IMR-90 (cell line): ENCODE data around the gene ROCK2. TPM values are rescaled to one million over a fixed set of nuclear protein-coding genes. Genes with fewer than 3 reads are reported as not detected.

Source experiments
- ATAC-seq: fragments of 200-7000 bp; cut with Tn5 transposase; 2 replicates; pipeline ENCODE4 v1.9.1; 2020; ENCODE audit warnings: low read depth, mild to moderate bottlenecking, moderate library complexity
- BruUV-seq: library from RNA; stranded (reverse); fragments of 400-500 nt; replicated peaks from 2 replicates; lab custom pipeline; 2021; lab: Mats Ljungman, UMichigan
- CTCF ChIA-PET: fragments of 300-600 bp; formaldehyde crosslinking; extraction: SDS; loops from one replicate; lab custom pipeline; 2021; ENCODE audit warnings: antibody characterized with exemption; lab: Yijun Ruan, JAX
- POLR2A ChIA-PET: fragments of 300-600 bp; sonication (Branson Sonifier 250); formaldehyde crosslinking; loops from one replicate; lab custom pipeline; 2022; ENCODE audit warnings: antibody characterized with exemption; ENCODE audit not compliant: unreplicated experiment; lab: Charles Lee
- DNase-seq: peaks from one replicate; pipeline ENCODE4 v3.0.0; 2013
- H2AFZ ChIP-seq: replicated peaks from 2 replicates; pipeline ENCODE3; 2013; ENCODE audit warnings: low read length, mild to moderate bottlenecking; ENCODE audit not compliant: poor library complexity
- H2AK5ac ChIP-seq: 2 replicates; pipeline ENCODE4 v1.6.1; 2013; ENCODE audit warnings: low read depth, low read length, inconsistent platforms
- H2AK9ac ChIP-seq: replicated peaks from 2 replicates; pipeline ENCODE3; 2013; ENCODE audit warnings: mild to moderate bottlenecking, low read depth, low read length, moderate library complexity; ENCODE audit not compliant: poor library complexity
- H2BK120ac ChIP-seq: 2 replicates; pipeline ENCODE4 v1.6.1; 2013; ENCODE audit warnings: low read depth, low read length, inconsistent platforms
- H2BK15ac ChIP-seq: 3 replicates; pipeline ENCODE4 v1.6.1; 2013; ENCODE audit warnings: low read depth, low read length, inconsistent platforms
- H2BK20ac ChIP-seq: 2 replicates; pipeline ENCODE4 v1.6.1; 2013; ENCODE audit warnings: low read depth, mild to moderate bottlenecking, inconsistent platforms, low read length, moderate library complexity
- H2BK5ac ChIP-seq: 2 replicates; pipeline ENCODE4 v1.6.1; 2013; ENCODE audit warnings: mild to moderate bottlenecking, low read depth, low read length, inconsistent platforms; ENCODE audit not compliant: poor library complexity, severe bottlenecking
- H3K14ac ChIP-seq: replicated peaks from 2 replicates; pipeline ENCODE4 v1.6.1; 2013; ENCODE audit warnings: low read depth, low read length, inconsistent platforms
- H3K18ac ChIP-seq: 2 replicates; pipeline ENCODE4 v1.6.1; 2013; ENCODE audit warnings: low read depth, low read length, control low read depth
- H3K23ac ChIP-seq: 2 replicates; pipeline ENCODE4 v1.6.1; 2013; ENCODE audit warnings: low read depth, low read length, inconsistent platforms
- H3K27ac ChIP-seq: 2 replicates; pipeline ENCODE4 v1.5.1; 2013; ENCODE audit warnings: mild to moderate bottlenecking, control low read depth, low read length; ENCODE audit not compliant: insufficient read depth
- H3K27me3 ChIP-seq: 2 replicates; pipeline ENCODE4 v1.6.1; 2013; ENCODE audit warnings: low read length; ENCODE audit not compliant: control insufficient read depth, insufficient read depth
- H3K36me3 ChIP-seq: 2 replicates; pipeline ENCODE4 v1.6.1; 2013; ENCODE audit warnings: low read length, mixed read lengths; ENCODE audit not compliant: control insufficient read depth, insufficient read depth
- H3K4ac ChIP-seq: 2 replicates; pipeline ENCODE4 v1.6.1; 2013; ENCODE audit warnings: low read depth, low read length, inconsistent platforms
- H3K4me1 ChIP-seq: 2 replicates; pipeline ENCODE4 v1.6.1; 2013; ENCODE audit warnings: low read length, mixed read lengths; ENCODE audit not compliant: control insufficient read depth, insufficient read depth
- H3K4me2 ChIP-seq: 2 replicates; pipeline ENCODE4 v1.6.1; 2013; ENCODE audit warnings: low read depth, mild to moderate bottlenecking, control low read depth, low read length, moderate library complexity
- H3K4me3 ChIP-seq: 2 replicates; pipeline ENCODE4 v1.5.1; 2013; ENCODE audit warnings: low read depth, mild to moderate bottlenecking, control low read depth, low read length, moderate library complexity; ENCODE audit not compliant: insufficient read depth
- H3K56ac ChIP-seq: 2 replicates; pipeline ENCODE4 v1.6.1; 2013; ENCODE audit warnings: low read length, inconsistent platforms; ENCODE audit not compliant: insufficient read depth; ENCODE audit errors: extremely low read depth
- H3K79me1 ChIP-seq, 2 experiments: 2 replicates each; pipeline ENCODE4 v1.6.1; 2013; ENCODE audit warnings: low read length in 2 of 2, inconsistent platforms in 1 of 2, low read depth in 1 of 2
- H3K9ac ChIP-seq: 2 replicates; pipeline ENCODE4 v1.6.1; 2013; ENCODE audit warnings: low read depth, low read length, control low read depth
- H3K9me1 ChIP-seq: 2 replicates; pipeline ENCODE4 v1.6.1; 2013; ENCODE audit warnings: low read length, inconsistent platforms; ENCODE audit not compliant: insufficient read depth
- H3K9me3 ChIP-seq: 2 replicates; pipeline ENCODE4 v1.6.1; 2013; ENCODE audit warnings: low read length; ENCODE audit not compliant: control insufficient read depth, insufficient read depth
- H4K20me1 ChIP-seq: 2 replicates; pipeline ENCODE4 v1.6.1; 2013; ENCODE audit warnings: low read length, inconsistent platforms; ENCODE audit not compliant: insufficient read depth
- H4K5ac ChIP-seq: 2 replicates; pipeline ENCODE4 v1.6.1; 2013; ENCODE audit warnings: mild to moderate bottlenecking, low read depth, low read length, control low read depth
- H4K8ac ChIP-seq, 2 experiments: 2 replicates each; pipeline ENCODE4 v1.6.1; 2013; ENCODE audit warnings: low read depth in 2 of 2, low read length in 2 of 2, control low read depth in 1 of 2, inconsistent platforms in 1 of 2
- H4K91ac ChIP-seq: 2 replicates; pipeline ENCODE4 v1.6.1; 2013; ENCODE audit warnings: low read depth, low read length, inconsistent platforms; ENCODE audit not compliant: insufficient read depth
- BHLHE40 ChIP-seq: fragments of 150-350 bp; IDR thresholded peaks from 2 replicates; pipeline ENCODE4 v1.6.1; 2016; ENCODE audit warnings: mild to moderate bottlenecking, low read depth, low read length
- CEBPB ChIP-seq: IDR thresholded peaks from 2 replicates; pipeline ENCODE4 v1.6.1; 2012; ENCODE audit warnings: low read depth, low read length, improper control_type of control experiment
- CHD1 ChIP-seq: IDR thresholded peaks from 2 replicates; pipeline ENCODE4 v1.6.1; 2012; ENCODE audit warnings: low read depth, low read length, improper control_type of control experiment
- MAFK ChIP-seq: IDR thresholded peaks from 2 replicates; pipeline ENCODE4 v1.6.1; 2012; ENCODE audit warnings: low read depth, low read length, improper control_type of control experiment
- MAZ ChIP-seq: IDR thresholded peaks from 2 replicates; pipeline ENCODE4 v1.6.1; 2012; ENCODE audit warnings: low read depth, mild to moderate bottlenecking, low read length, improper control_type of control experiment, moderate library complexity, borderline replicate concordance
- MXI1 ChIP-seq: IDR thresholded peaks from 2 replicates; pipeline ENCODE4 v1.6.1; 2012; ENCODE audit warnings: low read depth, mild to moderate bottlenecking, low read length, moderate library complexity, borderline replicate concordance
- NFE2L2 ChIP-seq: fragments of 150-350 bp; IDR thresholded peaks from 2 replicates; pipeline ENCODE4 v1.6.1; 2016; ENCODE audit warnings: low read depth, mild to moderate bottlenecking, low read length
- POLR2A ChIP-seq: IDR thresholded peaks from 2 replicates; pipeline ENCODE4 v1.6.1; 2012; ENCODE audit warnings: mild to moderate bottlenecking, low read depth, low read length
- RAD21 ChIP-seq: IDR thresholded peaks from 2 replicates; pipeline ENCODE4 v1.6.1; 2012; ENCODE audit warnings: low read length, improper control_type of control experiment
- RCOR1 ChIP-seq: IDR thresholded peaks from 2 replicates; pipeline ENCODE4 v1.6.1; 2012; ENCODE audit warnings: mild to moderate bottlenecking, low read length, improper control_type of control experiment; ENCODE audit not compliant: insufficient replicate concordance
- RFX5 ChIP-seq: IDR thresholded peaks from 2 replicates; pipeline ENCODE4 v1.8.0; 2012; ENCODE audit warnings: low read depth, mild to moderate bottlenecking, low read length, moderate library complexity
- SMC3 ChIP-seq: fragments of 150-350 bp; IDR thresholded peaks from 2 replicates; pipeline ENCODE4 v1.6.1; 2016; ENCODE audit warnings: low read depth, mild to moderate bottlenecking, antibody characterized with exemption, low read length, moderate library complexity
- WGBS, 2 experiments: methylation state at CpG; one replicate each; pipeline versions ENCODE4 v1.1.5 to v1.1.7; 2013; ENCODE audit warnings: missing lambda C conversion rate in 2 of 2; ENCODE audit not compliant: insufficient read length in 1 of 2; ENCODE audit errors: extremely low coverage in 2 of 2; 5-methylcytosine and 5-hydroxymethylcytosine counted together
- dilution Hi-C: fragments of 300-500 bp; cut with HindIII; formaldehyde crosslinking; loops from one replicate; pipeline ENCODE4 v1.14.3; 2018; ENCODE audit warnings: low sequenced_read_pairs; ENCODE audit not compliant: unreplicated experiment
- in situ Hi-C: fragments of 300-500 bp; cut with MboI; formaldehyde crosslinking; loops from 3 replicates; pipeline ENCODE4 v1.14.3; 2019; ENCODE audit warnings: low sequenced_read_pairs, inconsistent platforms, mixed read lengths
- intact Hi-C: fragments of 100-400 bp; cut with micrococcal nuclease; formaldehyde crosslinking; loops from 2 replicates; pipeline ENCODE4 v1.10.0; 2022
- polyA plus RNA-seq, 3 experiments: library from polyadenylated mRNA; depleted of rRNA; stranded (reverse); fragments of >200 nt; gene quantifications; 2 replicates each; pipeline ENCODE4 v1.2.3, GENCODE V29; 2012; ENCODE audit warnings: low replicate concordance in 1 of 3
- total RNA-seq: library from RNA; depleted of rRNA; stranded (reverse); fragments of >200 nt; gene quantifications from 2 replicates; pipeline ENCODE4 v1.2.3, GENCODE V29; 2012
- TF ChIP-seq, protein P1 (sequence below): fragments of 150-350 bp; IDR thresholded peaks from 2 replicates; pipeline ENCODE4 v1.6.1; 2017; ENCODE audit warnings: mild to moderate bottlenecking, antibody characterized with exemption, low read length, low read depth

The ROCK2 gene
- total and polyA plus RNA-seq, 2 of the 4 experiments (the other 2 are of a cell fraction): 9.0 to 28.3 TPM

GRCh38 chr2:11145350-11145749 lies 199.1 kb downstream of the ROCK2 start:
- Histone ChIP-seq H3K9me1 (no peaks in the 10 kb centered on the region; the same call in 1 of the 2 replicates), H4K91ac (no peak overlapping the region), H3K9me3 (peaks cover 9% of the 10 kb centered on the region), H3K23ac (no peak overlapping the region), H3K18ac (no peak overlapping the region), H4K8ac (no peak overlapping the region), H3K27ac (no peak overlapping the region), H3K36me3 (no peaks in the 10 kb centered on the region), H3K4me2 (no peak overlapping the region), H4K20me1 (no peaks in the 10 kb centered on the region), H3K4ac (no peak overlapping the region), H3K14ac (no peak overlapping the region), H3K9ac (no peak overlapping the region), H3K4me1 (no peaks in the 10 kb centered on the region; the same call in 1 of the 2 replicates), H2AK5ac (no peak overlapping the region), H2BK20ac (no peak overlapping the region), H3K4me3 (no peak overlapping the region), H3K56ac (no peak overlapping the region), H2BK5ac (no peak overlapping the region), H3K27me3 (peaks cover 16% of the 10 kb centered on the region), H2AFZ (no peak overlapping the region), H4K5ac (no peak overlapping the region), H3K79me1 (no peaks in the 10 kb centered on the region), H2AK9ac (no peak overlapping the region), H2BK120ac (no peak overlapping the region), H2BK15ac (no peak overlapping the region)
- in situ Hi-C loops (loop anchor here (25.0 kb wide), 1 partner anchor 617 kb away; no protein-coding TSS in a partner anchor), dilution Hi-C loops (no loop called here), intact Hi-C loops (no loop called here)
- no peak for DNase-seq
- ChIA-PET CTCF (no interaction called here), POLR2A (no interaction called here)
- ATAC-seq: no peak
- BruUV-seq: no TSS peak
- TF ChIP-seq RAD21 (no peak), RFX5 (no peak), RCOR1 (no peak), POLR2A (no peak), MAFK (no peak), MAZ (no peak), SMC3 (no peak), NFE2L2 (no peak), MXI1 (no peak), CHD1 (no peak), BHLHE40 (no peak), CEBPB (no peak)
- TF ChIP-seq, protein P1, sequence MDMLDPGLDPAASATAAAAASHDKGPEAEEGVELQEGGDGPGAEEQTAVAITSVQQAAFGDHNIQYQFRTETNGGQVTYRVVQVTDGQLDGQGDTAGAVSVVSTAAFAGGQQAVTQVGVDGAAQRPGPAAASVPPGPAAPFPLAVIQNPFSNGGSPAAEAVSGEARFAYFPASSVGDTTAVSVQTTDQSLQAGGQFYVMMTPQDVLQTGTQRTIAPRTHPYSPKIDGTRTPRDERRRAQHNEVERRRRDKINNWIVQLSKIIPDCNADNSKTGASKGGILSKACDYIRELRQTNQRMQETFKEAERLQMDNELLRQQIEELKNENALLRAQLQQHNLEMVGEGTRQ: no peak
- no CpG with 5 or more reads among the region's 1 CpG for WGBS, 2 experiments
